MM.1S (cell line): ENCODE results near the gene ST7.

ENCODE experiments used
- CTCF ChIP-seq: fragments of 300-600 bp; sonication (generic); IDR thresholded peaks from 2 replicates; pipeline ENCODE4 v1.5.1; 2016; ENCODE audit warnings: antibody characterized with exemption, low read length, mixed read lengths
- EZH2 ChIP-seq: fragments of 300-600 bp; sonication (generic); optimal IDR thresholded peaks from 2 replicates; pipeline ENCODE3; 2017; ENCODE audit warnings: low read depth, mild to moderate bottlenecking, antibody characterized with exemption, low read length, mixed read lengths

GRCh38 chr7:117074378-117074777 is 121.1 kb downstream of the ST7 start:
- TF ChIP-seq CTCF (no peak), EZH2 (no peak)
